Mammary epithelial cell (primary cell): ENCODE measurements around the gene TRIM42.

Source experiments
- EZH2 ChIP-seq: IDR thresholded peaks from 2 replicates; pipeline ENCODE4 v1.6.1; 2012; ENCODE audit warnings: low read length, inconsistent platforms, borderline replicate concordance
- TF ChIP-seq, protein P1 (sequence below), 2 donors: IDR thresholded peaks in 1 of 2; conservative IDR thresholded peaks in 1 of 2; 2 replicates each; pipeline ENCODE4 v1.5.1; 2011 to 2012; ENCODE audit warnings: inconsistent platforms in 2 of 2, low read length in 2 of 2, mild to moderate bottlenecking in 2 of 2, control low read depth in 1 of 2, low read depth in 1 of 2; ENCODE audit not compliant: insufficient read depth in 1 of 2; ENCODE audit errors: extremely low read depth in 1 of 2

DNA sequence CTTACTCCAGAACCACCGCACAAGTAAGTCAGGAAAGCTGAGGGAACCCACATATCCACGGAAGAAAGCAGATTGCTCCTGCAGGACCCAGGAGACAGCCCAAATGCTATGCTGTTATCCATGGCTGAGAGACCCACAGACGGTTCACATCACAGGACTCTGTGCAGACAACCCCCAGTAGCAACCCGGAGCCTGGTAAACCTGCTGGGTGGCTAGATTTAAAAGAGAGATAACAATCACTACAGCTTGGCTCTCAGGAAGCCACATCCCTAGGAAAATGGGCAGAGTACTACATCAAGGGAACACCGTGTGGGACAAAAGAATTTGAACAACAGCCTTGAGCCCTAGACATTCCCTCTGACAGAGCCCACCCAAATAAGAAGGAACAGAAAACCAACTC lies 13.8 kb upstream of the TRIM42 start:
- TF ChIP-seq, protein P1, sequence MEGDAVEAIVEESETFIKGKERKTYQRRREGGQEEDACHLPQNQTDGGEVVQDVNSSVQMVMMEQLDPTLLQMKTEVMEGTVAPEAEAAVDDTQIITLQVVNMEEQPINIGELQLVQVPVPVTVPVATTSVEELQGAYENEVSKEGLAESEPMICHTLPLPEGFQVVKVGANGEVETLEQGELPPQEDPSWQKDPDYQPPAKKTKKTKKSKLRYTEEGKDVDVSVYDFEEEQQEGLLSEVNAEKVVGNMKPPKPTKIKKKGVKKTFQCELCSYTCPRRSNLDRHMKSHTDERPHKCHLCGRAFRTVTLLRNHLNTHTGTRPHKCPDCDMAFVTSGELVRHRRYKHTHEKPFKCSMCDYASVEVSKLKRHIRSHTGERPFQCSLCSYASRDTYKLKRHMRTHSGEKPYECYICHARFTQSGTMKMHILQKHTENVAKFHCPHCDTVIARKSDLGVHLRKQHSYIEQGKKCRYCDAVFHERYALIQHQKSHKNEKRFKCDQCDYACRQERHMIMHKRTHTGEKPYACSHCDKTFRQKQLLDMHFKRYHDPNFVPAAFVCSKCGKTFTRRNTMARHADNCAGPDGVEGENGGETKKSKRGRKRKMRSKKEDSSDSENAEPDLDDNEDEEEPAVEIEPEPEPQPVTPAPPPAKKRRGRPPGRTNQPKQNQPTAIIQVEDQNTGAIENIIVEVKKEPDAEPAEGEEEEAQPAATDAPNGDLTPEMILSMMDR (conservative IDR thresholded peaks at IDR 0.05 in 1 of 2, IDR thresholded peaks at IDR 0.05 in 1 of 2; ENCODE audit: extremely low read depth in 1 of 2, insufficient read depth in 1 of 2, low read depth in 1 of 2, low read length in 2 of 2), result no peak
- no peak for TF ChIP-seq EZH2
